SK-N-MC (cell line): ENCODE data around the gene SHISAL1.

Experiments
- DNase-seq: peaks from one replicate; pipeline ENCODE4 v3.0.0-alpha.2; 2011; ENCODE audit warnings: low read depth, low spot score
- H3K27ac ChIP-seq: fragments of 200-600 bp; sonication (generic); 2 replicates; pipeline ENCODE4 v1.5.1; 2016; ENCODE audit warnings: mixed run types
- H3K36me3 ChIP-seq: fragments of 200-600 bp; sonication (generic); 2 replicates; pipeline ENCODE4 v1.6.1; 2017; ENCODE audit warnings: antibody characterized with exemption, low read length, mixed read lengths; ENCODE audit not compliant: insufficient read depth
- H3K4me3 ChIP-seq: fragments of 200-600 bp; sonication (generic); 2 replicates; pipeline ENCODE4 v1.5.1; 2016
- H3K9ac ChIP-seq: fragments of 200-600 bp; sonication (generic); 2 replicates; pipeline ENCODE4 v1.8.0; 2017; ENCODE audit warnings: mixed run types, mixed read lengths; ENCODE audit not compliant: insufficient read length
- H3K9me3 ChIP-seq: fragments of 200-600 bp; sonication (generic); 2 replicates; pipeline ENCODE4 v1.6.1; 2017; ENCODE audit warnings: low read depth, mild to moderate bottlenecking, antibody characterized with exemption, low read length, moderate library complexity, mixed read lengths
- EZH2 ChIP-seq: fragments of 200-600 bp; sonication (generic); IDR thresholded peaks from one replicate; pipeline ENCODE4 v1.6.1; 2017; ENCODE audit warnings: antibody characterized with exemption
- FOXP2 ChIP-seq: optimal IDR thresholded peaks from 2 replicates; pipeline ENCODE3; 2011; ENCODE audit warnings: mild to moderate bottlenecking, moderate library complexity; ENCODE audit not compliant: insufficient read depth; ENCODE audit errors: extremely low read length, control extremely low read depth
- POLR2AphosphoS5 ChIP-seq: IDR thresholded peaks from 2 replicates; pipeline ENCODE4 v1.6.1; 2012; ENCODE audit warnings: mild to moderate bottlenecking, low read depth, low read length, borderline replicate concordance

Gene SHISAL1

DNA sequence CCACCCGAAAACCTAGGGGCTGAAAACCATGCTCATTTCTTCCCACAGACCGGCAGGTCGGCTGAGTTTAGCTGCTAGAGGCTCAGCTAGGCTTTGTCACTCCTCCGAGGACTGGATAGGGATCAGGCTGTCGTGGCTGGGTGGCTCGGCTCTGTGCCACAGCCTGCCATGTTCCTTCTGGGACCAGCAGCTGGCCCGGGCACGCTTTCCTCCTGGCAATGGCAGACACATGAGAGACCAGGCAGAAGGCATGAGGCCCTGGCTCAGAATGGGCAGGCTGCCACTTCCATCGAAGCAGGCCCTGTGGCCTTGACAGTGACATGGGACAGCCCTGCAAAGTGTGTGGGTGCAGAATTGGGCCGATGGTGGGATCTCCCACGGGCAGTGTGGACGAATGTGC is 111.1 kb downstream of the SHISAL1 start:
- TF ChIP-seq POLR2AphosphoS5 = no peak
- TF ChIP-seq FOXP2 = no peak
- no peak for TF ChIP-seq EZH2

DNA sequence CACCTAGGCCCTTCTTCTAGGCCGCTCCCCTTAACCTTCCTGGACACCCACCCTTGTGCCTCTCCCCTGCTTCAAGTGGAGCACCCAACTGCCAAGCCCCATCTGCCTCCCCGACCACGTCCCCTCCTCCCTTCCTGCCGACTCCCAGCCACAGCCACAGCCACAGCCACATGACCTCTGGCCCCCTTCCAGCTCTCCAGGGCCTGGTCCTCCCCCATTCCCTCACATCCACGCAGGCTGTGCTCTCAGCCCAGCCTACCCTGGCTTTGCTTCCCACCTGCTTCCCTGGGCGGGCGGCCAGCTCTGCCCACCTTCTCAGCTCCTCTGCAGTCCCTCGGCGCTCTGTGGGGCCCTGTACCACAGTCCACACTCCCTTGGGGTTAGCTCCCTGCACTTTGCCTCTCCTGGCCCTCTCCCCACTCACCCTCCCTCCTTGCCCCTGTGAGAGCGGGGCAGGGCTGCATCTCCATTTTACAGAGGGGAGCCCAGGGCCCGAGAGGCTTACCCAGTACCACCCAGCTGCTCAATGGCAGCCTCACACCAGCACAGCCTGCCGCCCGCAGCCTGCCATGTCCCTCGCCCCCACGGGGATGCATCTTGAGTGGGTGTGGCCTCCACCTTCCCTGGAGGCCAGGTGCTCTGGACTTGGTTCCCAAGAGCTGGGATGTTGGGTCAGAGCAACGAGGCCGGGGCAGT is 111.7 kb downstream of the SHISAL1 start:
- Histone ChIP-seq H3K9ac (no peak overlapping the region), H3K9me3 (no peaks in the 10 kb centered on the region), H3K4me3 (no peak overlapping the region), H3K36me3 (no peaks in the 10 kb centered on the region), H3K27ac (0 out of 2 replicates have a peak overlapping the region, but pooled peaks have one; percentile 42)
- TF ChIP-seq EZH2 (no peak), POLR2AphosphoS5 (no peak)
- no peak for DNase-seq

More for the DNA sequence above, 111.1 kb downstream of the SHISAL1 start:
- DNase-seq = no peak
- H3K4me3 ChIP-seq = no peak overlapping the region
- no peaks in the 10 kb centered on the region for H3K36me3 ChIP-seq
- H3K9ac ChIP-seq = no peak overlapping the region
- peak overlapping the region; percentile 70 for H3K27ac ChIP-seq
- no peaks in the 10 kb centered on the region for H3K9me3 ChIP-seq

DNA sequence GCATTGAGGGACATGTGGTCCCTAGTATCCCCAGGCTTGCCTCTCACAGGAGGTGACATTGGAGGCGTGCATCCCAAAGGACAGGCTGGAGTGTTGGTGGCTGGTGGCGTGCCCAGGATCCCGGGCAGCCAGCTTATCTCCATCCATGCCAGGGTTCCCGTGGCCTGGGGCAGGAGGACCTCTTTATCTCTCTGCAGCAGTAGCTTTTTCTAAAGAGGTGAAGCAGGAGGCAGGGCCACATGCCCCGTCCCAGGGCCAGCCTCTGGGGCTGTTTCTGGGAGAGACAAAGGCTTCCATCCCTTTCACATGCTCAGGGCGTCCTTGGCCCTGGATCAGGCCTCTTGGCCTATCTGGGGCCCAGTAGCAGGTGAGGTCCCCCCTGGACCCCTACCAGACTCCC is 112.3 kb downstream of the SHISAL1 start:
- H3K36me3 ChIP-seq = no peaks in the 10 kb centered on the region
- no peak for DNase-seq
- no peak overlapping the region for H3K4me3 ChIP-seq
- no peak overlapping the region for H3K27ac ChIP-seq
- no peak for TF ChIP-seq EZH2
- TF ChIP-seq POLR2AphosphoS5 = no peak
- no peak for TF ChIP-seq FOXP2
- H3K9me3 ChIP-seq = no peaks in the 10 kb centered on the region
- no peak overlapping the region for H3K9ac ChIP-seq

DNA sequence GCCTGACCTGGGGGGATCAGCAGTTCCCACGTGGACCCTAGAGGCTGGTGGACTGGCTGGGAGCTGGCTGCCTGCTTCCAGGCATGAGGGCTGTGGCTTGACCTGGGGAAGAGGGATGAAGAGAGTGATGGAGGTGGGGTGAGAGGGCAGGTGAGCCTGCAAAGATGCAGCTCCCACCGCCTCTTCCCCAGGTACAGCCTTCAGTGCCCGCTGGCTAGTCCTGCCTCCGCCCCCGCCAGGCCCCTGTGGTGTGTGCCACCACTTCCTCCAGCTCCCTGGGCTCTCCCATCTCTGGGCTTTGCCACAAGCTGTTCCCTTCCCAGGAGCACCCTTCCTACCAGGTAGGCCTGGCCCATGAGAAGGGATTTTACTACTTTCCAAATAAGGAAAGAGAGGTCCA is 112.9 kb downstream of the SHISAL1 start:
- DNase-seq = no peak

DNA sequence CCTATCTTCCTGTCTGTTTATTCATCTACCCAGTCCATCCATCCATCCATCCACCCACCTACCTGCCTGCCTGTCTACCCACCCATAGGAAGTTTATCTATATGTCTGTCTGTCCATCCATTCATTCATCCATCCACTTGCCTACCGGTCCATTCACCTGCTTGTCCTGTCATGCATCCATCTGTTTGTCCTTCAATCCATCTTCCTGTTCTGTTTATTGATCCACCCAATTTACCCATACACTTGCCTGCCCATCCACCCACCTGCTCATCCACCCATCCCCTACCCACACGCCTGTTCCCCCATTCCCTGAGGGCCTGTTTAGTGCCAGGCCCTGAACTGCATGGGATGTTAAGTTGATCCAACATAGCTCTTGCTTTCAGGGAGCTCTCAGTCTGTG is 113.6 kb downstream of the SHISAL1 start:
- no peak overlapping the region for H3K27ac ChIP-seq
- no peaks in the 10 kb centered on the region for H3K9me3 ChIP-seq
- DNase-seq = no peak
- no peak overlapping the region for H3K9ac ChIP-seq
- no peaks in the 10 kb centered on the region for H3K36me3 ChIP-seq
- no peak for TF ChIP-seq EZH2
- TF ChIP-seq POLR2AphosphoS5 = no peak
- H3K4me3 ChIP-seq = no peak overlapping the region

More for the DNA sequence above, 112.9 kb downstream of the SHISAL1 start:
- H3K9me3 ChIP-seq = no peaks in the 10 kb centered on the region
- no peak overlapping the region for H3K4me3 ChIP-seq
- no peak overlapping the region for H3K27ac ChIP-seq
- no peak overlapping the region for H3K9ac ChIP-seq
- no peaks in the 10 kb centered on the region for H3K36me3 ChIP-seq
- TF ChIP-seq POLR2AphosphoS5 (no peak), EZH2 (no peak), FOXP2 (no peak)

DNA sequence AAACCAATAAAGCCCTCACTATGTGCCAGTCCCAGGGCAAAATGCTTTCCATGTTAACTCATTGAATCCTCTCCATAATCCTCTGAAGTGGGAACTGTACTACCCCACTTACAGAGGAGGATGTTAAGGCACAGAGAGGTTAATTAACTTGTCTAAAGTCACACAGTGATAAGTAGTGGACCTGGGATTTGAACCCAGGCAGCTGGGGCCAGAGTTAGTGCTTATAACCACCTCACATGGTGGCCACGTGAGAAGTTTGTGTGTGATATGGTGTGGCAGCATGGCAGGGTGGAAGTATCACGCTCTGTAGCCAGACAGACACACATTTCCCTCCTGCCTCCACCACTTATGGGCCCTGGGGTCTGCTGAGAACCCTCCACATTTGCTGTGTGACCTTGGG is 115.5 kb downstream of the SHISAL1 start:
- Histone ChIP-seq H3K9ac (no peak overlapping the region), H3K9me3 (no peaks in the 10 kb centered on the region), H3K4me3 (no peak overlapping the region), H3K27ac (no peak overlapping the region), H3K36me3 (no peaks in the 10 kb centered on the region)
- DNase-seq = no peak
- TF ChIP-seq FOXP2 = no peak
- TF ChIP-seq EZH2 = no peak
- TF ChIP-seq POLR2AphosphoS5 = no peak

- DNase-seq = no peak
- Histone ChIP-seq H3K9me3 (no peaks in the 10 kb centered on the region), H3K27ac (no peak overlapping the region), H3K36me3 (no peaks in the 10 kb centered on the region), H3K9ac (no peak overlapping the region), H3K4me3 (no peak overlapping the region)
- TF ChIP-seq POLR2AphosphoS5 (no peak), EZH2 (no peak), FOXP2 (no peak)
Observed at GRCh38 chr22:44196731-44197131, 116.0 kb downstream of the SHISAL1 start.

- no peak overlapping the region for H3K9ac ChIP-seq
- no peak for DNase-seq
Observed at GRCh38 chr22:44196241-44196640, 116.5 kb downstream of the SHISAL1 start.

DNA sequence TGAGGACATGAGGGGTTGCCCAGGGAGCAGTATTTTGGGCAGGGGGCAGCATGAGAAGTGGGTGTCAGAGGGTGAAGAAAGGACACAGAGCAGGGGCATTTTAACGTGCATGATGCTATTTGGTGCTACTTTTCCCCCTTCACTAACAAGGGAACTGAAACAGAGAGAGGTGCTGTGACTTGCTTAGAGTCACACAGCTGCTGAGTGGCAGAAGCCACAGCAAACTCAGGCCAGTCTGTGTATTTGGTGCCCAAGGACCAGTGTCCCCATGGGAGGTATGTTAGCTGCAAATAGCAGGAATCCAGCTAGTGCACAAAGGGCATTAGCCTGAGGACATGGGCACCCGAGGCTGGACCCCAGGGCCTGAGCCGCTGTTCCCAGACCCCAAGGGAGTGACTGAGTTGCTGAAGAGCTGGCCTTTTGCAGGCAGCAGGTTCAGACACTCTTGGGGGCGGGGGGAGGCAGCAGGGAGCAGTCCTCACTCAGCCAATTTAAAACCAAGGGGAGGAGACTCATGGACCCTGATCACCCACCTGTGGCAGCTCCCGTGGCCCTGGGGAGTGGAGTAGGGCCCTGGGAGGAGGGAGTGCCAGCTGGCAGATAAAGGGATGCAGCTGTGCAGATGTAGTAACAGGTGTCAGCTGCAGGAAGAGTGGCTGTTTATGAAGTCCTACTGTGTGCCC is 117.4 kb downstream of the SHISAL1 start:
- Histone ChIP-seq H3K9ac (no peak overlapping the region), H3K9me3 (no peaks in the 10 kb centered on the region), H3K36me3 (no peaks in the 10 kb centered on the region), H3K4me3 (no peak overlapping the region), H3K27ac (no peak overlapping the region)
- DNase-seq = no peak
- TF ChIP-seq FOXP2 (no peak), POLR2AphosphoS5 (no peak), EZH2 (no peak)

More at GRCh38 chr22:44196241-44196640, 116.5 kb downstream of the SHISAL1 start:
- no peak overlapping the region for H3K4me3 ChIP-seq
- H3K27ac ChIP-seq = no peak overlapping the region
- no peaks in the 10 kb centered on the region for H3K36me3 ChIP-seq
- TF ChIP-seq EZH2 (no peak), POLR2AphosphoS5 (no peak), FOXP2 (no peak)
- H3K9me3 ChIP-seq = no peaks in the 10 kb centered on the region
